Neutrophil (primary cell): ENCODE data around the gene ALOX5AP.

Source experiments
- H3K27ac ChIP-seq: fragments of 200-600 bp; sonication (generic); 2 replicates; pipeline ENCODE4 v1.5.1; 2016; ENCODE audit warnings: mild to moderate bottlenecking, moderate library complexity
- H3K27me3 ChIP-seq: fragments of 200-600 bp; sonication (generic); 2 replicates; pipeline ENCODE4 v1.6.0; 2016; ENCODE audit warnings: mild to moderate bottlenecking
- H3K36me3 ChIP-seq: fragments of 200-600 bp; sonication (generic); 2 replicates; pipeline ENCODE4 v1.5.1; 2017
- H3K4me1 ChIP-seq, 2 experiments: fragments of 200-600 bp in 1 of 2; sonication (generic) in 1 of 2; 1 replicate in 1 of 2; 2 replicates in 1 of 2; pipeline versions ENCODE4 v1.5.1 to v1.6.1; 2013 to 2016; ENCODE audit warnings: low read depth in 1 of 2, low read length in 1 of 2, mild to moderate bottlenecking in 1 of 2, moderate library complexity in 1 of 2; ENCODE audit not compliant: control insufficient read depth in 1 of 2, insufficient read depth in 1 of 2
- H3K4me3 ChIP-seq, 2 experiments: fragments of 200-600 bp in 1 of 2; sonication (generic) in 1 of 2; 1 replicate in 1 of 2; 2 replicates in 1 of 2; pipeline ENCODE4 v1.5.1; 2013 to 2016; ENCODE audit warnings: low read depth in 1 of 2, low read length in 1 of 2, mild to moderate bottlenecking in 1 of 2, moderate library complexity in 1 of 2
- H3K9me3 ChIP-seq: fragments of 200-600 bp; sonication (generic); 2 replicates; pipeline ENCODE4 v1.5.1; 2016
- CTCF ChIP-seq: fragments of 200-600 bp; sonication (generic); IDR thresholded peaks from 2 replicates; pipeline ENCODE4 v1.5.1; 2016; ENCODE audit warnings: antibody characterized with exemption

The ALOX5AP gene

GRCh38 chr13:30785191-30785850 lies 50.0 kb downstream of the ALOX5AP start:
- H3K27ac ChIP-seq: peak overlapping the region; percentile 72
- TF ChIP-seq CTCF: no peak

GRCh38 chr13:30786648-30787047 lies 51.3 kb downstream of the ALOX5AP start:
- no peak for TF ChIP-seq CTCF
- no peak overlapping the region for H3K27ac ChIP-seq
- no peaks in the 10 kb centered on the region for H3K9me3 ChIP-seq
- H3K27me3 ChIP-seq: no peaks in the 10 kb centered on the region
- no peak overlapping the region for H3K4me3 ChIP-seq
- peaks cover 20 to 21% of the 10 kb centered on the region in 2 experiments for H3K4me1 ChIP-seq
- peaks cover 34% of the 10 kb centered on the region for H3K36me3 ChIP-seq

More at GRCh38 chr13:30785191-30785850, 50.0 kb downstream of the ALOX5AP start:
- Histone ChIP-seq H3K27me3 (no peaks in the 10 kb centered on the region), H3K9me3 (no peaks in the 10 kb centered on the region), H3K4me3 (no peak overlapping the region), H3K36me3 (peaks cover 29% of the 10 kb centered on the region), H3K4me1 (peaks cover 20 to 21% of the 10 kb centered on the region in 2 experiments)

- H3K27me3 ChIP-seq: no peaks in the 10 kb centered on the region
- no peak overlapping the region for H3K27ac ChIP-seq
- no peak overlapping the region for H3K4me3 ChIP-seq
- H3K36me3 ChIP-seq: peaks cover 38% of the 10 kb centered on the region
- H3K9me3 ChIP-seq: no peaks in the 10 kb centered on the region
- no peak for TF ChIP-seq CTCF
- H3K4me1 ChIP-seq: peaks cover 20 to 21% of the 10 kb centered on the region in 2 experiments
Observed at GRCh38 chr13:30787738-30788525, 52.6 kb downstream of the ALOX5AP start.

- H3K36me3 ChIP-seq: peaks cover 44% of the 10 kb centered on the region
- H3K27ac ChIP-seq: no peak overlapping the region
- H3K4me1 ChIP-seq: peaks cover 18 to 19% of the 10 kb centered on the region in 2 experiments
- H3K4me3 ChIP-seq: no peak overlapping the region
- no peaks in the 10 kb centered on the region for H3K27me3 ChIP-seq
- no peaks in the 10 kb centered on the region for H3K9me3 ChIP-seq
- no peak for TF ChIP-seq CTCF
Observed at GRCh38 chr13:30789166-30789862, 54.0 kb downstream of the ALOX5AP start.

- no peak overlapping the region for H3K4me3 ChIP-seq
- TF ChIP-seq CTCF: no peak
Observed at GRCh38 chr13:30790592-30790991, 55.2 kb downstream of the ALOX5AP start.

More at GRCh38 chr13:30790592-30790991, 55.2 kb downstream of the ALOX5AP start:
- Histone ChIP-seq H3K4me1 (peaks cover 6 to 7% of the 10 kb centered on the region in 2 experiments), H3K27ac (no peak overlapping the region), H3K36me3 (peaks cover 44% of the 10 kb centered on the region), H3K27me3 (no peaks in the 10 kb centered on the region), H3K9me3 (no peaks in the 10 kb centered on the region)
